ENCODE measurements around the gene HSD11B1L.

The HSD11B1L gene

GRCh38 chr19:5669212-5669611 lies 11.6 kb upstream of the HSD11B1L start:
- no peak for DNase-seq

- no peak for DNase-seq
Observed at GRCh38 chr19:5671600-5671999, 9.2 kb upstream of the HSD11B1L start.

- DNase-seq = no peak
Observed at GRCh38 chr19:5672708-5673459, 7.9 kb upstream of the HSD11B1L start.

- DNase-seq = no peak
Observed at GRCh38 chr19:5673752-5674151, 7.1 kb upstream of the HSD11B1L start.

GRCh38 chr19:5674714-5675113 lies 6.1 kb upstream of the HSD11B1L start:
- no peak for DNase-seq

- DNase-seq = no peak
Observed at GRCh38 chr19:5676105-5676771, 4.6 kb upstream of the HSD11B1L start.

- no peak for DNase-seq
Observed at GRCh38 chr19:5676772-5677105, 4.1 kb upstream of the HSD11B1L start.

- no peak for DNase-seq
Observed at GRCh38 chr19:5677136-5677535, 3.7 kb upstream of the HSD11B1L start.

GRCh38 chr19:5677580-5677979 lies 3.2 kb upstream of the HSD11B1L start:
- no peak for DNase-seq

GRCh38 chr19:5678071-5678718 lies 2.6 kb upstream of the HSD11B1L start:
- DNase-seq = no peak

- peak in 1 of 2 experiments; percentile 31 for DNase-seq
Observed at GRCh38 chr19:5679289-5680083, 1.3 kb upstream of the HSD11B1L start.

- no peak for DNase-seq
Observed at GRCh38 chr19:5680084-5680436, 767 bp upstream of the HSD11B1L start.

GRCh38 chr19:5681391-5682106 lies 722 bp downstream of the HSD11B1L start:
- DNase-seq = no peak

GRCh38 chr19:5682107-5682482 lies 1.3 kb downstream of the HSD11B1L start:
- DNase-seq = no peak

- no peak for DNase-seq
Observed at GRCh38 chr19:5683177-5683886, 2.5 kb downstream of the HSD11B1L start.

GRCh38 chr19:5684694-5685430 lies 4.0 kb downstream of the HSD11B1L start:
- no peak for DNase-seq

- DNase-seq = no peak
Observed at GRCh38 chr19:5686326-5686646, 5.5 kb downstream of the HSD11B1L start.

GRCh38 chr19:5686647-5687359 lies 6.0 kb downstream of the HSD11B1L start:
- DNase-seq = peak; percentile 90 to 91

GRCh38 chr19:5687360-5688198 lies 6.8 kb downstream of the HSD11B1L start:
- no peak for DNase-seq

Measured in Kasumi-1 (cell line).